NB4 (cell line): ENCODE results near the gene TJAP1.

ENCODE experiments used
- DNase-seq: peaks from one replicate; pipeline ENCODE4 v3.0.0; 2010; ENCODE audit warnings: low read depth
- H3K4me3 ChIP-seq: one replicate; pipeline ENCODE4 v1.5.1; 2011; ENCODE audit warnings: mild to moderate bottlenecking, low read depth, low read length, moderate library complexity
- MYC ChIP-seq: IDR thresholded peaks from 2 replicates; pipeline ENCODE4 v1.6.1; 2011; ENCODE audit warnings: low read depth, low read length
- POLR2A ChIP-seq: IDR thresholded peaks from 2 replicates; pipeline ENCODE4 v1.6.1; 2011; ENCODE audit warnings: mild to moderate bottlenecking; ENCODE audit not compliant: insufficient read length; ENCODE audit errors: extremely low read depth
- TF ChIP-seq, protein P1 (sequence below): IDR thresholded peaks from one replicate; pipeline ENCODE4 v1.5.1; 2012; ENCODE audit warnings: low read depth, low read length
- TF ChIP-seq, protein P2 (sequence below): IDR thresholded peaks from 2 replicates; pipeline ENCODE4 v1.6.1; 2011; ENCODE audit warnings: low read depth, low read length

Gene TJAP1

DNA sequence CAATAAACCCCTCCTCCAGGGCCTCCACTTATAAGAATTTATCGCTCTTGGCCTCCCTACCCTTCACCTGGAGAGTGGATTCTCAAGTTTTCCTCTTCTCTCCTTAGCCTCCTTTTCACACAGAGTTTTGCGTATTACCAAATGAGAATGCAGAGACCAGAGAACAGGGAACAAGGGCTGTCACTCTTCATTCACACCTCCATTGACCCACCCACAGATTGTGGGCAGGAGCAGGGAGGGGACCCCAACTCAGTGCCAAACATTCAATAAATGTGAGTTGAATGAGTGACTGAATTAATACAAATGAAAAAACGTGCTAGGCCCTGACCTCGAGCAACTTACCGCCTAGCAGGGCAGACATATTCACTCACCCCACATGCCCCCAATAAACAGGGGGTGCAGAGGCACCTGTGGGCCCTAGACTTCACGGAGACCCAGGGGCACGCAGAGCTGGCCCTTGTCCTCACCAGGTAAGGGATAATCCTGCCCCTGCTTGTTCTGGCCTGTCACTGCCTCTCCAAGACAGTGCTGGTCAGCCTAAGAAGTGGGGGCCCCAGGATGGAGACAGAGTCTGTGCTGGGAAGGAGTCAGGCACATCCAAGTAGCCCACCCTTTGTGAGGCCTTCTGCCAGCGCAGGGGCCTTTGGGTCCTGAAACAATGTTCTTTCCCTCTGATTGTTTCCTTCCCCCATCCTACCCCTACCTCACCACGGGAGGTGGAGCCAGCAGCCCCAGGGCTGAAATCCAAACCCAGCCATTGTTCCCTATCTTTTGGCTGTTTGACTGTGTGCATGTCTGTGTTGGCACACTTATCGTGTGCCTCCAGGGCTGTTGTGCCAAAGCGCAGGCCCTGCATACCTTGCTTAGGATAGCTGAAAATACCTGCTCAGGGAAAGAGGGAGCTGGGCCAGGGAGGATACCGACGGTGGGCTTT lies 8.4 kb upstream of the TJAP1 start:
- TF ChIP-seq, protein P1, sequence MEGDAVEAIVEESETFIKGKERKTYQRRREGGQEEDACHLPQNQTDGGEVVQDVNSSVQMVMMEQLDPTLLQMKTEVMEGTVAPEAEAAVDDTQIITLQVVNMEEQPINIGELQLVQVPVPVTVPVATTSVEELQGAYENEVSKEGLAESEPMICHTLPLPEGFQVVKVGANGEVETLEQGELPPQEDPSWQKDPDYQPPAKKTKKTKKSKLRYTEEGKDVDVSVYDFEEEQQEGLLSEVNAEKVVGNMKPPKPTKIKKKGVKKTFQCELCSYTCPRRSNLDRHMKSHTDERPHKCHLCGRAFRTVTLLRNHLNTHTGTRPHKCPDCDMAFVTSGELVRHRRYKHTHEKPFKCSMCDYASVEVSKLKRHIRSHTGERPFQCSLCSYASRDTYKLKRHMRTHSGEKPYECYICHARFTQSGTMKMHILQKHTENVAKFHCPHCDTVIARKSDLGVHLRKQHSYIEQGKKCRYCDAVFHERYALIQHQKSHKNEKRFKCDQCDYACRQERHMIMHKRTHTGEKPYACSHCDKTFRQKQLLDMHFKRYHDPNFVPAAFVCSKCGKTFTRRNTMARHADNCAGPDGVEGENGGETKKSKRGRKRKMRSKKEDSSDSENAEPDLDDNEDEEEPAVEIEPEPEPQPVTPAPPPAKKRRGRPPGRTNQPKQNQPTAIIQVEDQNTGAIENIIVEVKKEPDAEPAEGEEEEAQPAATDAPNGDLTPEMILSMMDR = no peak
- no peak for TF ChIP-seq POLR2A
- H3K4me3 ChIP-seq = no peak overlapping the region
- no peak for DNase-seq

DNA sequence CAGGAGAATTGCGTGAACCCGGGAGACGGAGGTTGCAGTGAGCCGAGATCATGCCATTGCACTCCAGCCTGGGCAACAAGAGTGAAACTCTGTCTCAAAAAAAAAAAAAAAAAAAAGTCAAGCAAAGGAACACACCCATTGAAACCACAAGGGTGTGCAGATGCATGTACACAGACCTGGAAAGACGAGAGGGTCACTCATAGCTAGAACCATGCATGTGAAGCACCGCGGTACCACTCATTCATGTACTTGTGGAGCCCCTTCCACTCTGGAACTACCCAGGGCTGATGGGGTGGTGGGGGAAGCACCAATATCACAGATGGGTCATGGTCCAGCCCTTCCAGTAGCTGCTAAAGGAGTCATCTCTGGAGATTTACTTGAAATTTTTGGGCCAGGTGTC lies 7.4 kb upstream of the TJAP1 start:
- no peak overlapping the region for H3K4me3 ChIP-seq
- DNase-seq = no peak
- TF ChIP-seq POLR2A = no peak
- TF ChIP-seq, protein P2, sequence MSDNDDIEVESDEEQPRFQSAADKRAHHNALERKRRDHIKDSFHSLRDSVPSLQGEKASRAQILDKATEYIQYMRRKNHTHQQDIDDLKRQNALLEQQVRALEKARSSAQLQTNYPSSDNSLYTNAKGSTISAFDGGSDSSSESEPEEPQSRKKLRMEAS = no peak

DNA sequence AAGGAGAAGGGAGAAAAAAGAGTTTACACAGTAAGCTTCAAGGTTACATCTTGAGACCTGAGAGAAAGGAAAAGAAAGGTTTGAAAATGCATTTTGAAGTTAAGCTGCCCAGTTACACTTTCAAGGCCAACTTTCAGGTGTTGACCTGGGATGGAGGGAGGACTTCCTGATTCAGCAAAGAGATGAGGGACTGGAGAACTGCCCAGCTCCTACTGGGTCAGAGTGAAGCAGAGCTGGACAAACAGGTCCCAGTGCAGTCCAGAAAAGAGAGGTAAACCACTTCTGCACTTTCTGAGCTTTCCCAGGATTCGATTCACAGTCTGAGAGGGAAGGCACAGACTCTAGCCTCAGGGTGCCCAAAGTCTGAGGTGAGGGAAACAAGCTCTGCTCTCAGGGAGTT lies 6.0 kb upstream of the TJAP1 start:
- TF ChIP-seq, protein P2 = no peak
- TF ChIP-seq MYC (no peak), POLR2A (no peak)
- TF ChIP-seq, protein P1 = no peak
- no peak overlapping the region for H3K4me3 ChIP-seq
- DNase-seq = no peak

DNA sequence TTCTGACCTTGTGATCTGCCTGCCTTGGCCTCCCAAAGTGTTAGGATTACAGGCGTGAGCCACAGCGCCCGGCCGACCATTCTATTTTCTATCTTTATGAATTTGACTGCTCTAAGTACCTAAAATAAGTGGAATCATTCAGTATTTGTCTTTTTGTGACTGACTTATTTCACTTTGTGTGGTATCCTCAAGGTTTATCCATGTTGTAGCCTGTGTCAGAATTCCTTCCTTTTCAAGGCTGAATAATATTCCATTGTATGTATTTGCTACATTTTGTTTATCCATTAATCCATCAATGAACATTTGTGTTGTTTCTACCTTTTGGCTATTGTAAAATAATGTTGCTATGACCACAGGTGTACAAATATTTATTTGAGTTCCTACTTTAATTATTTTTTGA lies 4.9 kb upstream of the TJAP1 start:
- no peak for DNase-seq
- no peak overlapping the region for H3K4me3 ChIP-seq
- TF ChIP-seq POLR2A (no peak), MYC (no peak)
- TF ChIP-seq, protein P1 = no peak
- TF ChIP-seq, protein P2 = no peak

DNA sequence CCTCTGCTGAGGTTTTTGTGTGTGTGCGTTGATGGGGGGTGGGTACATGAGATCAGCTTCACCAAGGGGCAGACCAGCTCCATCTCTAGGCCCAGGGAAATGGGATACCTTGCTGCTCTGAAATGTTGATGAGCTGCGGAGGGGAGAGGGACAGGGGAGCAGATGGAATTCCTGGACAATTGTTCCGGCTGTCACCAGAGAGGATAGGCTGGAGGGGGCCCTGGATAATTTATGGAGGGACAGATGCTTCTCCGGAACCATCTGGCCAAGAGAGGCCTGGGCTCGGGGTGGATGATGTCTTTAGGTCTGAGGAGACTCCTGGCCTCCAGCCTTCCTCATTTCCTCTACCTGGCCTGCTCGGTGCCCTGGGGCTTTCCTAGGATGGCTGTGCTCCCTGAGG lies 1.9 kb upstream of the TJAP1 start:
- H3K4me3 ChIP-seq = no peak overlapping the region
- TF ChIP-seq MYC = no peak
- TF ChIP-seq, protein P1 = no peak
- TF ChIP-seq POLR2A = no peak
- TF ChIP-seq, protein P2 = no peak
- no peak for DNase-seq

DNA sequence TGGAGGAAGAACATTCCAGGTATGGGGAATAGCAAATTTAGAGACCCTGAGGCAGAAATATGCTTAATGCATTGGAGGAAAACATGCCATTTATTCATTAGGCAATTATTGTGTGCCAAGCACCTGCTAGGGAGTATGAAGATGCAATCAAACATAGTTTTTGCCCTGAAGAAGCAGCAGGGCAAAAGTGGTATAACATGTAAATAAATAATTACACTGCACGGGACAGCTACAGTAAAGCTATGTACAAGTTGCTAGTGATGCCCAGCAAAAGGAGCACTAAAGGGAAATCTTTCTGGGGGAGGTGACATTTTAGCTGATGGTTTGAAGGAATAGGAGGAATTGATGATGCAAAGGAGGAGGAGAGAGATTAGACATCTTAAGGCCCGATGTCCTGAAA lies 624 bp upstream of the TJAP1 start:
- TF ChIP-seq, protein P2 = no peak
- no peak for TF ChIP-seq POLR2A
- TF ChIP-seq, protein P1 = no peak
- no peak for DNase-seq
- peak overlapping the region; percentile 93 for H3K4me3 ChIP-seq
